ENCODE results near the gene PLCB2.
A peak's percentile ranks its signal among the peaks of the same experiment; 100 is the strongest.

PLCB2 gene, protein sequence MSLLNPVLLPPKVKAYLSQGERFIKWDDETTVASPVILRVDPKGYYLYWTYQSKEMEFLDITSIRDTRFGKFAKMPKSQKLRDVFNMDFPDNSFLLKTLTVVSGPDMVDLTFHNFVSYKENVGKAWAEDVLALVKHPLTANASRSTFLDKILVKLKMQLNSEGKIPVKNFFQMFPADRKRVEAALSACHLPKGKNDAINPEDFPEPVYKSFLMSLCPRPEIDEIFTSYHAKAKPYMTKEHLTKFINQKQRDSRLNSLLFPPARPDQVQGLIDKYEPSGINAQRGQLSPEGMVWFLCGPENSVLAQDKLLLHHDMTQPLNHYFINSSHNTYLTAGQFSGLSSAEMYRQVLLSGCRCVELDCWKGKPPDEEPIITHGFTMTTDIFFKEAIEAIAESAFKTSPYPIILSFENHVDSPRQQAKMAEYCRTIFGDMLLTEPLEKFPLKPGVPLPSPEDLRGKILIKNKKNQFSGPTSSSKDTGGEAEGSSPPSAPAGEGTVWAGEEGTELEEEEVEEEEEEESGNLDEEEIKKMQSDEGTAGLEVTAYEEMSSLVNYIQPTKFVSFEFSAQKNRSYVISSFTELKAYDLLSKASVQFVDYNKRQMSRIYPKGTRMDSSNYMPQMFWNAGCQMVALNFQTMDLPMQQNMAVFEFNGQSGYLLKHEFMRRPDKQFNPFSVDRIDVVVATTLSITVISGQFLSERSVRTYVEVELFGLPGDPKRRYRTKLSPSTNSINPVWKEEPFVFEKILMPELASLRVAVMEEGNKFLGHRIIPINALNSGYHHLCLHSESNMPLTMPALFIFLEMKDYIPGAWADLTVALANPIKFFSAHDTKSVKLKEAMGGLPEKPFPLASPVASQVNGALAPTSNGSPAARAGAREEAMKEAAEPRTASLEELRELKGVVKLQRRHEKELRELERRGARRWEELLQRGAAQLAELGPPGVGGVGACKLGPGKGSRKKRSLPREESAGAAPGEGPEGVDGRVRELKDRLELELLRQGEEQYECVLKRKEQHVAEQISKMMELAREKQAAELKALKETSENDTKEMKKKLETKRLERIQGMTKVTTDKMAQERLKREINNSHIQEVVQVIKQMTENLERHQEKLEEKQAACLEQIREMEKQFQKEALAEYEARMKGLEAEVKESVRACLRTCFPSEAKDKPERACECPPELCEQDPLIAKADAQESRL

GRCh38 chr15:40307421-40308211 lies at the start of gene PLCB2:
TSS of gene PLCB2 (minus strand) at chr15:40307935. CDS start at chr15:40307672, 263 bp downstream.
- peak; percentile 16 for DNase-seq

- no peak for DNase-seq
Measured at GRCh38 chr15:40357246-40357645, 49.5 kb upstream of the PLCB2 start.

DNA sequence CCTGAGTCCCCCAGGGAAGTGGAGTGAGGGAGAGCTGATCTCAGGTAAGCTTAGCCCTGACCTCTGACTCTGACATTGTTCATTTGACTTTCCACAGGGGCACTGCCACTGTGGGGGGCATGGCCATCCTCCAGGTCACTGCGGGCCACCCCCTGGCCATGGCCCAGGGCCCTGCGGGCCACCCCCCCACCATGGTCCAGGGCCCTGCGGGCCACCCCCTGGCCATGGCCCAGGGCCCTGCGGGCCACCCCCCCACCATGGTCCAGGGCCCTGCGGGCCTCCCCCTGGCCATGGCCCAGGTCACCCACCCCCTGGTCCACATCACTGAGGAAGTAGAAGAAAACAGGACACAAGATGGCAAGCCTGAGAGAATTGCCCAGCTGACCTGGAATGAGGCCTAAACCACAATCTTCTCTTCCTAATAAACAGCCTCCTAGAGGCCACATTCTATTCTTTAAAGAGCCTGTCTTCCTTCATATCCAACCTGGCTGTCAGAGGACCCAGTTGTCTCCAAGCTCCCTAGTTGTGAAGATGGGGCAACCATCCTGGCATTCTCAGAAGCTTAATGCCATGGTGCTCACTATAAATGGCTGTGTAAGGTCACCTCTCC lies 48.3 kb upstream of the PLCB2 start:
- no peak for DNase-seq

DNA sequence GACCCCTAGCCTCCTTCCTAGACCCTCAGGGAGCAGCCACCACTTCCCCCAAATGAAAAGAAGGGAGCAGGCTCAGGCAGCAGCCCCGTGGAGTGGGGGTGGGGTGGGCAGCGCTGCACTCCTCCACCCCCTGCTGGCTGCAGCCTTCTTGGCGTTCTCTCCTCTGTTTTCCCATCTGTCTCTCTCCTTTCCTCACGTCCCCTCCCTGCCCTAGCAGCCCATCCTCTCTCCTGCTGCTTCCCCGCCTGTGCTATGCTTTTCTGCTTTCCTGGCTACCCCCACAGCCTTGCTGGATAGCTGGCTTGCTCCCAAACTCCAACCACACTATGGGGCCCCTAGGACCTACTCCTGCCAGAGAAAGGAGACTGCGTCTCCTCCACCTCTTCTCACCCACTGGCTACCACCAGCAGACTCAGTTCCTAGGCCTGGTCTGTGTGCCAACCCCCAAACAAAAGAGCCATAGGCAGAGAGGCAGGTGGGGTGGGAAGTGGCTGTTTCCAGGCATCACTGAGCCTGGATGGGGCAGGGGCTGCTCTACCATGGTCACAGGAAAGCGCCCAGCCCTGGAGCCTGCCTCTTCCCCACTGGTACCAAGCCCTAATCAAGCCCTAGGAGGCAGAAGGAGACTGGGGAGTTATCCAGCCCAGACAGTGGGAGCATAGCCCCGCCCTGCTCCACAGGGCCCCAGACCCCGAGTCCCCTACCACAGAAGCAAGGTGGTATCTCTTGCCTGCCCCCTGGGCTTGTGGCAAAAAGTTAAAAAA lies 46.9 kb upstream of the PLCB2 start:
- DNase-seq: peak; percentile 98

DNA sequence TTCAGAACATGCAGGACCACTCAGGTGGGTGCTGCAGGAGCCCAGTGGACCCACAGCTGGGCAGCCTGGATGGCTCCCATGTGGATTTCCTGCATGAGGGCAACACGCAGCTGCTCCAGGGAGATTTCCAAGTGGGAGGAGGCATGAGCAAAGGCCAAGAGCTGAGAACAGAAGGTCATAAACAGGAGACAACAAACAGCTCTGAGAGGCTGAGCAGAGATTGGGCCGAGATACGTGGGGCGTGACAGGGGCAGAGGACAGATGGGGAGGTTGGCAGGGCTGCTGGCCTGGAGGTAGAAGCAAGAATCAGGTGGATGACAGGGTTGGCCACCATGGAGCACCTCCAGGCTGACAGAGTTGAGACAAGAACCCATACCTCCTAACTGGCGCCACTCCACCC lies 46.0 kb upstream of the PLCB2 start:
- DNase-seq: peak; percentile 47

DNA sequence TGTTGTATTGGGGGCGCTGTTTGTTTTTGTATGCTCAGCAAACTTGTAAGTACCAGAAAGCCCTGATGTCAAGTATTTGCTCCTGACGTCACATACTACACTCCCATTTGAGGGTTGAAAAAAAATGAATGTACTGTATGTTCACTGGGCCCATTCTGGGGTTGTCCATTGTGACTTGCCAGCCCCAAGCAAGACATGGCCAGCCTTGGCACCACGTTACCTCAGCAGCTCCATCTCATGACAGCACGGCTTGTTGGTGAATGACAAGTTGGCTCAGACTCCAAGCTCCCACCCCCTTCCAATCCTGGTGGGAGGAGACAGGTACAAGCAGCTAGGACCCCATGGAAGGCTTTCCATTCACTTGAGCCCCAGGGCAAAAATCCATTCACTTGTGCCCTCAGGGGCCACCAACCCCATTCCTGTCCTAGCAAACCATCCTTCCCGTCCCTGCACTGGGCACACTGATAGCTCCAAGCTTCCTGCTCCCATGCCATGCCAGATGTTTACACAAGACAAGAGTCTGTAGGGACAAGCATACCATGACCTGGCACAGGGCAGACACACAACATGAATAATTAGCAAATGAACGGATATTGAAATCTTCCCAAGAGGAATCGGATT lies 44.7 kb upstream of the PLCB2 start:
- DNase-seq: no peak

DNA sequence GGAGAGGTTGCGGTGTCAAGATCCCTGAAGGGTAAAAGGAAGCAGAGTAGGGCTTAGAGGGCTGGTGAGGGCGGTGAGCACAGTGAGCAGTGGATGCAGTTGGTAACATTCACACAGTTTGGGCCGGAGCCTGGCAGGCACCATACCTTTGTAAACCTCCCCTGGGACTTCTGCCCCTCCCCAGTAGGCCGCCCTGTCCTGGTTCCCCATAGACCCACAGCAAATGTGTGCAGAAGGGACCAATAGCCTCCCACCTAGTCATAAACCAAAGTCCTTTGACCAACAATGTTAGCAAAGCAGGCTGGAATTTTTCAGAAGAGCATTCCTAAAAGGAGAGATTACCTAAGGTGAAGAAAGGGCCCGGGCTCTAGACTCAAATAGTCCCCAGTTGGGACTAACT lies 41.4 kb upstream of the PLCB2 start:
- DNase-seq: no peak

GRCh38 chr15:40348474-40348870 lies 40.7 kb upstream of the PLCB2 start:
- no peak for DNase-seq

GRCh38 chr15:40347559-40348473 lies 40.1 kb upstream of the PLCB2 start:
- DNase-seq: no peak

- DNase-seq: no peak
Measured at GRCh38 chr15:40346579-40347558, 39.1 kb upstream of the PLCB2 start.

DNA sequence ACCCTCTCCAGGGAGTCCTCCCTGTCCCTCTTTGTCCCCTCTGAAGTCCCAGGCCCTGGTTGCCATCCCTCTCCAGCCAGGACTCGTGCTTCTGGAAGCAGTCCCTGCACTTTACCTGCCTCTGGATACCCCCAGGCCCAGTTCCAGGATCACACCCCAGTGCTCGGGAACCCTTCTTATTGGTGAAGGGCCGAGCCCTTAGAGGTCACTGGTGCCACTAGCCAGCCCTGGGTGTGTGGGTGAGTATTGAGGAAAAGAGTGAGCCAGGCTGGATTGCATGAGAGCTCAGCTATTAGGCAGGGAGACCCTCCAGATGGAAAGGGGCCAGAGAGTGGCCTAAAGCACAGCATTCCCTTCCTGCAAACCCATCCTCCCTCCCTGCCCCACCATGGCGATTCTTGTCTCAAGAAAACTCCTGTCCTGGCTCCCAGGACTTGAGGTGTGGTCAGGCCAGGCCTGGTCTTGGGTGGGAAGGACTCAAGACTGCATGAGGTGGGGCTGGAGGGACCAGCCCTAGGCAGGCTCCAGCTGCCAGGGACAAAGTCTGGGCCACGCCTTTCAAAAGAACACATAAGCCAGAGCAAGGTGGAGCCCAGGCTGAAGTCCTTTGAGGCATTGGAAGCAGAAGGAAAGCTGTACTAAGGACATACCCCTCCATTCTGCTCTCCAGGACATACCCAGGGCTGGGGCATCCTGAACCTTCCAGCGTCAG lies 38.3 kb upstream of the PLCB2 start:
- no peak for DNase-seq

GRCh38 chr15:40345225-40345866 lies 37.6 kb upstream of the PLCB2 start:
- no peak for DNase-seq

GRCh38 chr15:40344631-40345120 lies 36.9 kb upstream of the PLCB2 start:
- peak; percentile 69 for DNase-seq

DNA sequence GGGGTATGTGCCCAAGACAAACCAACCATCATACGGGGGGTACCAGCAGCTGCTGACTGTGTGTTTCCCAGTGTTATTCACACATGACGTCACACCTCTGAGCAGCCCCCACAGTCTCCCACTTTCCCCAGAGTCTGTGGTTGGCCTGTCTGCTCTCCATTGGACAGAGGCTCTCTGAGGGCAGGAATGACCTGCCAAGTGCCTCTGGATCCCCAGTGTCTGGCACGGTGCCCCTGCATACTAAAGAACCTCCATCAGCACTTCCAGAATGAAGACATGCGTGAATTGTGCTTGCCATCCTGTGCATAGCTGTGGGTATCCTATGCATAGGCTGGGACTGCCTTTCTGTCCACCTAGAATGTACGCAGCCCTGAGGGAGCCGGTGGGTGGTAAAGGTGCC lies 36.5 kb upstream of the PLCB2 start:
- no peak for DNase-seq

DNA sequence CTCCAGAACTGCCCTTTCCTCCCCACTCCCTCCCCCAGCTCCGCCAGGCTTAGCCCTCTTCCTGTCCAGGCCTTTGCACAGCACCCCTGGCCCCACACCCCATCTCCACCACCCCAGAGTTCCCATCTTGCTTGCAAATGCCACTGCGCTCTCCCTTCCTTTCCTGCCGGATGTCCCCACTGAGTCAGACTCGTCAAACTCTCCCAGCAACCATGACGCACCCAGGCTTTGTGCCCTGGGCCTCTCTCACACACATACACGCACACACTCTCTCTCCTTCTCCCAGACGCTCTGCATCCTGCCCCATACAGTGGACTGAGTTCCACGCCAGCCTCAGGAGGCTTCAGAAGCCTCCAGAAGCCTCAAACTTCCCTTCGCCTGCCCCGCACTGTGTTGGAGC lies 35.8 kb upstream of the PLCB2 start:
- no peak for DNase-seq

DNA sequence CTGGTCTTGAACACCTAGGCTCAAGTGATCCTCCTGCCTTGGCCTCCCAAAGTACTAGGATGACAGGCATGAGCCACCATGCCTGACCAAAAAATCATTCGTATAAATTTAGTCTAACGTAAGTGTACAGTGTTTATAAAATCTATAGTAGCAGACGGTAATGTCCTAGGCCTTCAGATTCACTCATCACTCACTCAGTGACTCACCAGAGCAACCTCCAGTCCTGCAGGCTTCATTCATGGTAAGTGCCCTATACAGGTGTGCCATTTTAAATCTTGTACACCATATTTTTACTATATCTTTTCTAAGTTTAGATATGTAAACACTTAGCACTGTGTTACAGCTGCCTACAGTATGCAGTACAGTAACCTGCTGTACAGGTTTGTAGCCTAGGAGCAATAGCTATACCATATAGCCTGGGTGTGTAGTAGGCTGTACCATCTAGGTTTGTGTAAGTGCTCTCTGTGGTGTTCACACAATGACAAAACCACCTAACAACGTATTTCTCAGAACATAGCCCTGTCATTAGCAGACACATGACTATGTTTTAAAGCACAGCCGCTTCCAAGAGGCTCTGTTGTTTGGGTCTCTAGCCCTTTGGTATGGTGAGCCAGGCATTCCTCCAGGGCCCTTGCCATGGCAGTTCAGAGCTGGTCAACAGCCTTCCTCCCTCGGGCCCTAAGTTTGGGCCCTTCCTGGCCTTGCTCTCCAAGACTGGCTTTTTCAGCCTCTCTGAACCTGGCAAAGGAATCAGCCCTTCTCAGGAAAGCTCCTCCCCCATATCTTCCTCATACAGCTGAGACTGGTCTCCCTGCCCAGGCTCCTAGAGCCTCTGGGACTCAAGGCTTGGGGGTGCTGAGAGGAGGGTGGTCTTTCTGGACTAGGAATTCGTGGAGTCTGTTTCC lies 34.9 kb upstream of the PLCB2 start:
- DNase-seq: no peak

Measured in NCI-H2171 treated with DMSO at 0.1 percent for 48 hours (cell line).